ENCODE data around the gene PLXDC2. TPM values are rescaled to one million over a fixed set of nuclear protein-coding genes. Genes with fewer than 3 reads are reported as not detected.
"Not testable (repeated sequence)": the region's sequence is repeated elsewhere in the genome, so short reads cannot be mapped to it uniquely, and the experiment has no call there.

The PLXDC2 gene
- total and polyA plus RNA-seq, 2 donors, result 7.1 to 8.0 TPM

- 98% methylated on average over 2 of the region's 2 CpGs for WGBS
- H3K9me3 ChIP-seq (ENCODE audit: control insufficient read depth in 2 of 2, insufficient read depth in 1 of 2, low read length in 1 of 2), result no peaks in the 10 kb centered on the region
These were observed 218.5 kb downstream of the PLXDC2 start for GRCh38 chr10:20034732-20035131.

DNA sequence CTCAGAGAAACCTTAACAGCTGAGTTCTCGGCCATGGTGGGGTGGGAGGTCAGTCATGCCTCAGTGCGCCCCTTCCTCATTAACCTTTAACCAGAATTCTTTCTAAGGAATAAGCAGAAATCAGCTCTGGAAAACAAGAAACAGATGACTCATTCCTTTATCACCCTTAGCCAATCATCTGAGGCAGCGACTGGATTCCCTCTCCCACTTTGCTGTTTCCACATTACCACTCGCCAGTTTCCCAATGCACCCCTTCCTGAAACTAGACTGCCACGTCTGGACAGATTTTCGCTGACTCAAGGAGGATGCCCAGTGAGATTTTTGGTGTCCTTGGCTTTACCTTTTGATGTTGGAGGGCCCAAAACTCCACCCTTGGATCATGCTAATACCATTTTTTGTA lies 223.8 kb downstream of the PLXDC2 start:
- Histone ChIP-seq H3K4me1 (ENCODE audit: control insufficient read depth in 2 of 2, insufficient read depth in 2 of 2, low read length in 2 of 2) (no peaks in the 10 kb centered on the region), H3K4me3 (ENCODE audit: low read length in 2 of 2) (no peak overlapping the region), H3K27ac (ENCODE audit: low read depth in 1 of 2, low read length in 1 of 2) (no peak overlapping the region), H3K36me3 (ENCODE audit: control insufficient read depth in 2 of 2, insufficient read depth in 2 of 2, low read length in 1 of 2) (no peaks in the 10 kb centered on the region), H3K9me3 (ENCODE audit: control insufficient read depth in 2 of 2, insufficient read depth in 1 of 2, low read length in 1 of 2) (no peaks in the 10 kb centered on the region), H3K27me3 (ENCODE audit: control insufficient read depth in 2 of 2, insufficient read depth in 1 of 2, low read length in 1 of 2) (no peaks in the 10 kb centered on the region)
- WGBS, result 95% methylated on average over 6 of the region's 6 CpGs
- DNase-seq (ENCODE audit: low read depth in 6 of 9, low spot score in 9 of 9), result no peak

More at GRCh38 chr10:20034732-20035131, 218.5 kb downstream of the PLXDC2 start:
- no peak for DNase-seq (ENCODE audit: low read depth in 6 of 9, low spot score in 9 of 9)
- H3K4me3 ChIP-seq (ENCODE audit: low read length in 2 of 2), result no peak overlapping the region
- no peak overlapping the region for H3K27ac ChIP-seq (ENCODE audit: low read depth in 1 of 2, low read length in 1 of 2)
- H3K4me1 ChIP-seq (ENCODE audit: control insufficient read depth in 2 of 2, insufficient read depth in 2 of 2, low read length in 2 of 2), result no peaks in the 10 kb centered on the region
- H3K27me3 ChIP-seq (ENCODE audit: control insufficient read depth in 2 of 2, insufficient read depth in 1 of 2, low read length in 1 of 2), result no peaks in the 10 kb centered on the region
- H3K36me3 ChIP-seq (ENCODE audit: control insufficient read depth in 2 of 2, insufficient read depth in 2 of 2, low read length in 1 of 2), result no peaks in the 10 kb centered on the region

DNA sequence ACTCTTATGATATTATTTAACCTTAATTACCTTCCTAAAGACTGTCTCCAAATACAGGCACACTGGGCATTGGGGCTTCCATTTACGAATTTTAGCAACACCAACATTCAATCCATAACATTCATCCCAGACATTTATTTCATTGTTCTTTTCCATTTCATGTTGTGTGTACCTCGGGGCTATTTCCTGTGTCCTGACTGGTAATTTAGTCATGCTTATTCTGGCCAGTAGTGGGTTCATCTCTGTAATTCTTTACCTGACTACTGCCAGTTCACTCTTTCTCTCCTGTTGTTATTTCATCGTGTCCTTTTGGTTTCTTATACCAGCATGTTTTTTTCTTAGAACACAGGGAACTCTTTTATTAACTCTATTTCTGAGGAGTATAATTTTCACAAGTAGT lies 225.7 kb downstream of the PLXDC2 start:
- Histone ChIP-seq H3K4me3 (ENCODE audit: low read length in 2 of 2) (no peak overlapping the region), H3K27ac (ENCODE audit: low read depth in 1 of 2, low read length in 1 of 2) (no peak overlapping the region), H3K4me1 (ENCODE audit: control insufficient read depth in 2 of 2, insufficient read depth in 2 of 2, low read length in 2 of 2) (no peaks in the 10 kb centered on the region), H3K9me3 (ENCODE audit: control insufficient read depth in 2 of 2, insufficient read depth in 1 of 2, low read length in 1 of 2) (no peaks in the 10 kb centered on the region), H3K27me3 (ENCODE audit: control insufficient read depth in 2 of 2, insufficient read depth in 1 of 2, low read length in 1 of 2) (no peaks in the 10 kb centered on the region), H3K36me3 (ENCODE audit: control insufficient read depth in 2 of 2, insufficient read depth in 2 of 2, low read length in 1 of 2) (no peaks in the 10 kb centered on the region)
- no peak for DNase-seq (ENCODE audit: low read depth in 6 of 9, low spot score in 9 of 9)
- 88% methylated on average over 3 of the region's 3 CpGs for WGBS

DNA sequence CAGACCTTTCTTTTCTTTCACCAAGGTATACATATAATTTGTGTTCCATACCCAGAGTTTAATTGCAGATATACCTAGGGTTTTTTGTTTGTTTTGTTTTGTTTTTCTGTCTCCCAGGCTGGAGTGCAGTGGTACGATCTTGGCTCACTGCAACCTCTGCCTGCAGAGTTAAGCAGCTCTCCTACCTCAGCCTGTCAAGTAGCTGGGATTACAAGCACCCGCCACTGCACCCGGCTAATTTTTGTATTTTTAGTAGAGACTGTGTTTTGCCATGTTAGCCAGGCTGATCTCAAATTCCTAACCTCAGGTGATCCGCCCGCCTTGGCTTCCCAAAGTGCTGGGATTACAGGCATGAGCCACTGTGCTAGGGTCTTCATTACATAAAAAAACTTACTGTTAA lies 228.9 kb downstream of the PLXDC2 start:
- WGBS, result 91% methylated on average over 5 of the region's 5 CpGs
- not testable (repeated sequence) for H3K4me3 ChIP-seq (ENCODE audit: low read length in 2 of 2); H3K9me3 ChIP-seq (ENCODE audit: control insufficient read depth in 2 of 2, insufficient read depth in 1 of 2, low read length in 1 of 2); H3K27me3 ChIP-seq (ENCODE audit: control insufficient read depth in 2 of 2, insufficient read depth in 1 of 2, low read length in 1 of 2); H3K4me1 ChIP-seq (ENCODE audit: control insufficient read depth in 2 of 2, insufficient read depth in 2 of 2, low read length in 2 of 2); H3K27ac ChIP-seq (ENCODE audit: low read depth in 1 of 2, low read length in 1 of 2); DNase-seq (ENCODE audit: low read depth in 6 of 9, low spot score in 9 of 9); H3K36me3 ChIP-seq (ENCODE audit: control insufficient read depth in 2 of 2, insufficient read depth in 2 of 2, low read length in 1 of 2)

DNA sequence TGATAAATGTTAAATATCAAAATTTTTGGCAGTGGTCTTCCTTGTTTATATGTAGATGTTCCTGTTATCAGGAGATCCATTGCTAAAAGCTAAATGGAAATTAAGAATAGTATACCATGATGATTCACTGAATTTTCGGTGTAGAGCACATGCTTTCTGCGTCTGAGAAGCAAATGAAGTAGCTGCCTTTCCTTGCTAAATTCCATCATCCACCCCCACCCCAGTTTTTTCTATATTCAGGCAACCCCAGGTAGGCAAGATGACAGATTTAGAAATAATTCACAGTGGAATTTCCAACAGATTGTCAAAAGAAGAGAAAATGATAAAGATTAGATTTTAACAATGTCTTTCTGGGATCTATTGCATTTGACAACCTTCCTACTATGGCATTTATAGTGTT lies 231.9 kb downstream of the PLXDC2 start:
- WGBS, result 95% methylated on average over 2 of the region's 2 CpGs
- Histone ChIP-seq H3K27ac (ENCODE audit: low read depth in 1 of 2, low read length in 1 of 2) (no peak overlapping the region), H3K36me3 (ENCODE audit: control insufficient read depth in 2 of 2, insufficient read depth in 2 of 2, low read length in 1 of 2) (no peaks in the 10 kb centered on the region), H3K4me3 (ENCODE audit: low read length in 2 of 2) (no peak overlapping the region), H3K4me1 (ENCODE audit: control insufficient read depth in 2 of 2, insufficient read depth in 2 of 2, low read length in 2 of 2) (no peaks in the 10 kb centered on the region), H3K27me3 (ENCODE audit: control insufficient read depth in 2 of 2, insufficient read depth in 1 of 2, low read length in 1 of 2) (no peaks in the 10 kb centered on the region), H3K9me3 (ENCODE audit: control insufficient read depth in 2 of 2, insufficient read depth in 1 of 2, low read length in 1 of 2) (no peaks in the 10 kb centered on the region)
- no peak for DNase-seq (ENCODE audit: low read depth in 6 of 9, low spot score in 9 of 9)

DNA sequence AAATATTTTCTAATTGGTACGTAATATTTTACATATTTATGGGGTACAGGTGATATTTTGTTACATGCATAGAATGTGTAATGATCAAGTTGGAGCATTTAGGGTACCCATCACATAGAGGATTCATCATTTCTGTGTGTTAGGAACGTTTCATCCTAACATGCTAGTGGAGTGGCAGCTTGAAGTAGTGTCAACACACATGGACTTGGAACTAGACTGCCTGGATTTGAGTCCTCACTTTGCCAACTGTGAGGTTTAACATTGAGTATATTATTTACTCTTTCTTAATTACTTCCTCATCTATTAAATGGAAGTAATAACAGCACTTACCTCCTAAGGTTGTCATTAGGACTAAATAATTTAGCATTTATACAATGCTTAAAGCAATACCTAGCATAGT lies 241.9 kb downstream of the PLXDC2 start:
- Histone ChIP-seq H3K27ac (ENCODE audit: low read depth in 1 of 2, low read length in 1 of 2) (no peak overlapping the region), H3K36me3 (ENCODE audit: control insufficient read depth in 2 of 2, insufficient read depth in 2 of 2, low read length in 1 of 2) (no peaks in the 10 kb centered on the region), H3K9me3 (ENCODE audit: control insufficient read depth in 2 of 2, insufficient read depth in 1 of 2, low read length in 1 of 2) (no peaks in the 10 kb centered on the region), H3K4me1 (ENCODE audit: control insufficient read depth in 2 of 2, insufficient read depth in 2 of 2, low read length in 2 of 2) (no peaks in the 10 kb centered on the region), H3K27me3 (ENCODE audit: control insufficient read depth in 2 of 2, insufficient read depth in 1 of 2, low read length in 1 of 2) (no peaks in the 10 kb centered on the region), H3K4me3 (ENCODE audit: low read length in 2 of 2) (no peak overlapping the region)
- 61% methylated on average over 2 of the region's 2 CpGs for WGBS
- no peak for DNase-seq (ENCODE audit: low read depth in 6 of 9, low spot score in 9 of 9)

DNA sequence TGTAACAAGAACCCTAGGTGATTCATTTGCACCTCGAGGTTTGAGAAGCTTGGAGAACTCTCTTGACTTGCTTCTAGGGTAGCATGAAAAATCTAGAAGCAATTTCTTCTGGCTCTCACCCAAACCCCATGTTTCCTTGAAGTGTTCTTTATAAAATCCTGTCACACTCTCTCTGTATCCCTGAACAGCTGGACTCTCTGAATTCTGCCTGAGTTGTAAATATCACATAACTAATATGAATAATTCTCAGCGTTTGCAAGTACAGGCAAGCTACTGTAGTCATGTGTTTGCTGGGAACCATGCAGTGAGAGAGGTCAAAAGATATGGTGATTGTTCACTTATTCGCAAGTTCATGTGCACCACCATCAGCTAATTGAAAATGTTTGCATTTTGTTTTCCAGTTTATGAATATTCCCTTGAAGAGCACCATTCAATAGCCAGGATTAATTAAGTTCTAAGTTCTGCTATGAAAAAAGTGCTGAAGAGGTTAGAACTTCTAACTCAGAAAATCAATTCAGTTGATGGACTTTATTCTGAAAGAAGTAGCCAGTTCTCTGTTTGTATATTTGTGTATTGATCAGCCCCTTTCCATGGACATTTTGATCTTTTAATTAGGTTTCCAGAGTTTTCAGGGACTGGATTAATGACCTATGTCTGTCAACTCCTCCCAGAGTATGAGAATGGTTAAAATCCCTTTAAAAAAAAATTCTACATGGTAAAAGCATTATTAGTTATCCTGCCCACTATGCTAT lies 243.0 kb downstream of the PLXDC2 start:
- WGBS, result 51% methylated on average over 3 of the region's 3 CpGs
- DNase-seq (ENCODE audit: low read depth in 6 of 9, low spot score in 9 of 9), result peak in 1 of 9 donors; percentile 4
- H3K4me1 ChIP-seq (ENCODE audit: control insufficient read depth in 2 of 2, insufficient read depth in 2 of 2, low read length in 2 of 2), result no peaks in the 10 kb centered on the region
- H3K9me3 ChIP-seq (ENCODE audit: control insufficient read depth in 2 of 2, insufficient read depth in 1 of 2, low read length in 1 of 2), result no peaks in the 10 kb centered on the region
- H3K4me3 ChIP-seq (ENCODE audit: low read length in 2 of 2), result no peak overlapping the region
- H3K27ac ChIP-seq (ENCODE audit: low read depth in 1 of 2, low read length in 1 of 2), result peak overlapping the region in 1 of 2 donors; percentile 24
- H3K36me3 ChIP-seq (ENCODE audit: control insufficient read depth in 2 of 2, insufficient read depth in 2 of 2, low read length in 1 of 2), result no peaks in the 10 kb centered on the region
- no peaks in the 10 kb centered on the region for H3K27me3 ChIP-seq (ENCODE audit: control insufficient read depth in 2 of 2, insufficient read depth in 1 of 2, low read length in 1 of 2)

- no peaks in the 10 kb centered on the region for H3K36me3 ChIP-seq (ENCODE audit: control insufficient read depth in 2 of 2, insufficient read depth in 2 of 2, low read length in 1 of 2)
- no peaks in the 10 kb centered on the region for H3K27me3 ChIP-seq (ENCODE audit: control insufficient read depth in 2 of 2, insufficient read depth in 1 of 2, low read length in 1 of 2)
- 96% methylated on average over 6 of the region's 6 CpGs for WGBS
These were observed 249.6 kb downstream of the PLXDC2 start for GRCh38 chr10:20065814-20066213.

GRCh38 chr10:20073167-20073566 lies 256.9 kb downstream of the PLXDC2 start:
- H3K4me3 ChIP-seq (ENCODE audit: low read length in 2 of 2), result no peak overlapping the region
- no peaks in the 10 kb centered on the region for H3K4me1 ChIP-seq (ENCODE audit: control insufficient read depth in 2 of 2, insufficient read depth in 2 of 2, low read length in 2 of 2)
- H3K27me3 ChIP-seq (ENCODE audit: control insufficient read depth in 2 of 2, insufficient read depth in 1 of 2, low read length in 1 of 2), result no peaks in the 10 kb centered on the region
- WGBS, result 91% methylated on average over 2 of the region's 2 CpGs
- peaks cover 0 to 3% of the 10 kb centered on the region in 2 donors for H3K9me3 ChIP-seq (ENCODE audit: control insufficient read depth in 2 of 2, insufficient read depth in 1 of 2, low read length in 1 of 2)
- no peaks in the 10 kb centered on the region for H3K36me3 ChIP-seq (ENCODE audit: control insufficient read depth in 2 of 2, insufficient read depth in 2 of 2, low read length in 1 of 2)
- no peak overlapping the region for H3K27ac ChIP-seq (ENCODE audit: low read depth in 1 of 2, low read length in 1 of 2)
- no peak for DNase-seq (ENCODE audit: low read depth in 6 of 9, low spot score in 9 of 9)

More at GRCh38 chr10:20065814-20066213, 249.6 kb downstream of the PLXDC2 start:
- no peak overlapping the region for H3K4me3 ChIP-seq (ENCODE audit: low read length in 2 of 2)
- H3K27ac ChIP-seq (ENCODE audit: low read depth in 1 of 2, low read length in 1 of 2), result no peak overlapping the region
- no peaks in the 10 kb centered on the region for H3K4me1 ChIP-seq (ENCODE audit: control insufficient read depth in 2 of 2, insufficient read depth in 2 of 2, low read length in 2 of 2)
- DNase-seq (ENCODE audit: low read depth in 6 of 9, low spot score in 9 of 9), result no peak
- H3K9me3 ChIP-seq (ENCODE audit: control insufficient read depth in 2 of 2, insufficient read depth in 1 of 2, low read length in 1 of 2), result no peaks in the 10 kb centered on the region
